Endothelial cell (in vitro differentiated cells): Measurements from ENCODE around the gene ME2. TPM values are rescaled to one million over a fixed set of nuclear protein-coding genes. Genes with fewer than 3 reads are reported as not detected.

Experiments
- DNase-seq: peaks from one replicate; pipeline ENCODE4 v3.0.0; 2021; ENCODE audit warnings: low spot score
- H3K27ac Mint-ChIP-seq: one replicate; pipeline ENCODE4 v1.8.0; 2021; ENCODE audit warnings: mixed read lengths, inconsistent platforms; ENCODE audit not compliant: unreplicated experiment
- H3K27me3 Mint-ChIP-seq: one replicate; pipeline ENCODE4 v1.8.0; 2021; ENCODE audit warnings: mild to moderate bottlenecking, moderate library complexity, mixed read lengths, inconsistent platforms; ENCODE audit not compliant: unreplicated experiment
- H3K36me3 Mint-ChIP-seq: one replicate; pipeline ENCODE4 v1.8.0; 2021; ENCODE audit warnings: mild to moderate bottlenecking, low read depth, mixed read lengths, inconsistent platforms; ENCODE audit not compliant: unreplicated experiment
- H3K4me1 Mint-ChIP-seq: one replicate; pipeline ENCODE4 v1.8.0; 2021; ENCODE audit warnings: mild to moderate bottlenecking, mixed read lengths, inconsistent platforms; ENCODE audit not compliant: unreplicated experiment
- H3K4me3 Mint-ChIP-seq: one replicate; pipeline ENCODE4 v1.8.0; 2021; ENCODE audit warnings: mild to moderate bottlenecking, mixed read lengths, inconsistent platforms; ENCODE audit not compliant: unreplicated experiment
- H3K9me3 Mint-ChIP-seq: one replicate; pipeline ENCODE4 v1.8.0; 2021; ENCODE audit warnings: mixed read lengths, inconsistent platforms; ENCODE audit not compliant: unreplicated experiment
- total RNA-seq: library from RNA; stranded (reverse); fragmentation: NEBNext Ultra II Directional; extraction: Animal tissue kit (Norgen Biotek cat#: 25700); gene quantifications from one replicate; pipeline ENCODE4 v1.2.1, GENCODE V29; 2021; ENCODE audit not compliant: unreplicated experiment
- TF ChIP-seq, protein P1 (sequence below): fragments of 200-600 bp; sonication (generic); IDR thresholded peaks from one replicate; pipeline ENCODE4 v1.5.0; 2021; ENCODE audit warnings: antibody characterized with exemption; ENCODE audit not compliant: unreplicated experiment

ME2 gene
- total RNA-seq, 1 donor from 2014 or later = 41.9 TPM

DNA sequence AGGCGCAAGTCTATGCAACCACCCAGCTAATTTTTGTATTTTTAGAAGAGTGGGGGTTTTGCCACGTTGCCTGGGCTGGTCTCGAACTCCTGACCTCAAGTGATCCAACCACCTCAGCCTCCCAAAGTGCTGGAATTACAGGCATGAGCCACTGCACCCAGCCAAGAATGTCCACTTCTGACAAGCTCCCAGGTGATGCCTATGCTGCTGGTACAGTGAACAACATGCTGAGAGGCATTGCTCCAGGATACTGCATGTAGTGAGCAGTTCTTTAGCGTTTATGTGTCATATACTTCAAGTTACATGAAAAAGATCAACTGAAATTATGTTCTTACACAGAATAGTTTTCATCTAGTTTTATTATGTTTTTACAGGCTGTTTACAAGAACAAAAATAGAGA, 71.7 kb downstream of the ME2 start:
- H3K9me3 Mint-ChIP-seq = no peaks in the 10 kb centered on the region
- DNase-seq = no peak
- TF ChIP-seq, protein P1, sequence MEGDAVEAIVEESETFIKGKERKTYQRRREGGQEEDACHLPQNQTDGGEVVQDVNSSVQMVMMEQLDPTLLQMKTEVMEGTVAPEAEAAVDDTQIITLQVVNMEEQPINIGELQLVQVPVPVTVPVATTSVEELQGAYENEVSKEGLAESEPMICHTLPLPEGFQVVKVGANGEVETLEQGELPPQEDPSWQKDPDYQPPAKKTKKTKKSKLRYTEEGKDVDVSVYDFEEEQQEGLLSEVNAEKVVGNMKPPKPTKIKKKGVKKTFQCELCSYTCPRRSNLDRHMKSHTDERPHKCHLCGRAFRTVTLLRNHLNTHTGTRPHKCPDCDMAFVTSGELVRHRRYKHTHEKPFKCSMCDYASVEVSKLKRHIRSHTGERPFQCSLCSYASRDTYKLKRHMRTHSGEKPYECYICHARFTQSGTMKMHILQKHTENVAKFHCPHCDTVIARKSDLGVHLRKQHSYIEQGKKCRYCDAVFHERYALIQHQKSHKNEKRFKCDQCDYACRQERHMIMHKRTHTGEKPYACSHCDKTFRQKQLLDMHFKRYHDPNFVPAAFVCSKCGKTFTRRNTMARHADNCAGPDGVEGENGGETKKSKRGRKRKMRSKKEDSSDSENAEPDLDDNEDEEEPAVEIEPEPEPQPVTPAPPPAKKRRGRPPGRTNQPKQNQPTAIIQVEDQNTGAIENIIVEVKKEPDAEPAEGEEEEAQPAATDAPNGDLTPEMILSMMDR = no peak
- H3K4me3 Mint-ChIP-seq = no peak overlapping the region
- no peak overlapping the region for H3K27ac Mint-ChIP-seq
- peaks cover 8% of the 10 kb centered on the region for H3K36me3 Mint-ChIP-seq
- H3K27me3 Mint-ChIP-seq = no peaks in the 10 kb centered on the region
- no peaks in the 10 kb centered on the region for H3K4me1 Mint-ChIP-seq

DNA sequence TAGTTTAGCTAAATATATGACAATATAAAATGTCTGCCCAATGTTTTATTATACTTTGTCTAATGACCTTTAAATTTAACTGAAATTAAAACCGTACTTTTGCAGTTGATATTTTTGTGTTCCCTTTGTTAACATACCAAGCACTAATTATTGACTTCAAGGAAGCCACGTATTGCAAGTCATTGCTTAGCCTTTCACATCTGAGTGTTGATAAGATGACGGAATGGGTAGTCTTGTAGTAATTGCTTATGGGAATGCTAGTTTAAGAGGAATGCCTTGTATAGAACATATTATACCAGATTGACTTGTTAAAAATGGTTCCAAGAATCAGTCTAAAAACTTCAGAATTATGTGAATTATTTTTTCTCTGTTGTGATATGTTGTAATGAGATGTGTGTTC, 74.9 kb downstream of the ME2 start:
- TF ChIP-seq, protein P1 = no peak
- Mint-ChIP-seq H3K36me3 (no peaks in the 10 kb centered on the region), H3K4me1 (no peaks in the 10 kb centered on the region), H3K27ac (no peak overlapping the region), H3K4me3 (no peak overlapping the region), H3K27me3 (peaks cover 3% of the 10 kb centered on the region), H3K9me3 (no peaks in the 10 kb centered on the region)
- no peak for DNase-seq

DNA sequence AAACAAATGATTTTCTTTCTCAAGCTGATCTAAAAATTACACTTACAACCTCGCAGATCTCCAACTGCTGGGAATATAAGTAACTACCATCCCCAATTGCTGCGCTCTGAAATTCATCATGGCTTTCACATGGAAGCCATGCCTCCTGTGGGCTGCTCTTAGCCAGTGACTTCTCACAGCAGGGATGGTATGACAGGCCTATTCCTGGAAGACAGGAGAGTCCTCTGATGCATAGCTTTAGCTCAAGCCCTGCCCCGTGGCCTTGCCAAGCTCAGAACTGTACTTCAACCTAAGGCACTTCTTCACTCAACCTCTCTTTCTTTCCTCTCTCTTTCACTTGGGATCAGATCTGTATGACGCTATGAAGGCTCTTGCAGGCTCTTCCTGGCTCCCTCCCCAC, 76.3 kb downstream of the ME2 start:
- Mint-ChIP-seq H3K9me3 (no peaks in the 10 kb centered on the region), H3K36me3 (no peaks in the 10 kb centered on the region), H3K4me1 (no peaks in the 10 kb centered on the region), H3K27me3 (peaks cover 3% of the 10 kb centered on the region), H3K27ac (no peak overlapping the region), H3K4me3 (no peak overlapping the region)
- DNase-seq = no peak
- TF ChIP-seq, protein P1 = no peak

DNA sequence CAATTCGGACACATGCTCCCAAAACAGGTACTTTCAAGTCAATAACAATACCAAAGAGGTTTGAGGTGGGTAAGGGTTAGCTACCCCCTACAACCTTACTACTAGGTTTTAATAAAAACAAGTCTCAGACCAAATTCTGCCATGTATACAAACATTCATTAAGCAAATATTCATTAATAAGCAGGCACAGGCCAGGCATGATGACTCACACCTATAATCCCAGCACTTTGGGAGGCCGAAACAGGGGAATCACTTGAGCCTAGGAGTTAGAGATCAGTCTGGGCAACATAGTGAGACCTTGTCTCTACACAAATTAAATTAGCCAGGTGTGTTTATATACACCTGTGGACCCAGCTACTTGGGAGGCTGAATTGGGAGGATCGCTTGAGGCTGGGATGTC, 77.2 kb downstream of the ME2 start:
- Mint-ChIP-seq H3K4me3 (no peak overlapping the region), H3K36me3 (no peaks in the 10 kb centered on the region)

DNA sequence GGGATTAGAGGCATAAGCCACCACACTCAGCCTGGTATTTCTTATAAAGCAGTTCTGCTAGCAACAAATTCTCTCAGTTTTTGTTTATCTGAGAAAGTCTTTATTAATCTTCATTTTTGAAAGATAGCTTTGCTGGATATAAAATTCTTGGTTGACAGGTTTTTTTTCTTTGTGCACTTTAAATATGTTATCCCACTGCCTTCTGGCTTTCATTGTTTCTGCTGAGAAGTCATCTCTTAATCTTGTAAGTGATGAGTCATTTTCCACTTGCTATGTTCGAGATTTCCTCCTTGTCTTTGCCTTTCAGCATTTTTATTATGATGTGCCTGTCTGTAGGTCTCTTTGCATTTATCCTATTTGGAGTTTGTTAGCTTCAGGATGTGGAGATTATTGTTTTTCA, 83.1 kb downstream of the ME2 start:
- H3K9me3 Mint-ChIP-seq = peaks cover 4% of the 10 kb centered on the region
- H3K4me1 Mint-ChIP-seq = no peaks in the 10 kb centered on the region
- TF ChIP-seq, protein P1 = no peak
- H3K27me3 Mint-ChIP-seq = peaks cover 3% of the 10 kb centered on the region
- H3K4me3 Mint-ChIP-seq = no peak overlapping the region
- no peak overlapping the region for H3K27ac Mint-ChIP-seq
- peaks cover 4% of the 10 kb centered on the region for H3K36me3 Mint-ChIP-seq
- DNase-seq = no peak

More for the DNA sequence above, 77.2 kb downstream of the ME2 start:
- Mint-ChIP-seq H3K27ac (no peak overlapping the region), H3K27me3 (peaks cover 3% of the 10 kb centered on the region), H3K9me3 (no peaks in the 10 kb centered on the region), H3K4me1 (no peaks in the 10 kb centered on the region)
- DNase-seq = no peak
- TF ChIP-seq, protein P1 = no peak
